ENCODE measurements around the gene UTF1.
A peak's percentile ranks its signal among the peaks of the same experiment; 100 is the strongest.

DNA sequence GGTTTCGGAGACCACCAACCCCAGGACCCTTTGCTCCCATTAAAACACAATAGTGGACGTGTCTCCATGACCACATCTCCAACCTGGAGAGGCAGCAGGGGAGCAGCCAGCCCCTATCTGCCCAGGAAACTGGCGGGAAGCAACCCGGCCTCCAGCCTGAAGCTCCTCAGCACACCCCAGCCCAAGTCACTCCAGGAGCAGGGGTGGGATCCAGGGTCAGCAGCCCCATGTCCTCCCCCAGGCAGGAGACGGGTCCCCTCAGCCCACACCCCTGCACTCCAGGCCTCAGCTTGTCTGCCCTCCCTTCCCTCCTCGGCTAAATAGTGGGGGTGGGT, 46.0 kb downstream of the UTF1 start:
- TF ChIP-seq, protein P1, sequence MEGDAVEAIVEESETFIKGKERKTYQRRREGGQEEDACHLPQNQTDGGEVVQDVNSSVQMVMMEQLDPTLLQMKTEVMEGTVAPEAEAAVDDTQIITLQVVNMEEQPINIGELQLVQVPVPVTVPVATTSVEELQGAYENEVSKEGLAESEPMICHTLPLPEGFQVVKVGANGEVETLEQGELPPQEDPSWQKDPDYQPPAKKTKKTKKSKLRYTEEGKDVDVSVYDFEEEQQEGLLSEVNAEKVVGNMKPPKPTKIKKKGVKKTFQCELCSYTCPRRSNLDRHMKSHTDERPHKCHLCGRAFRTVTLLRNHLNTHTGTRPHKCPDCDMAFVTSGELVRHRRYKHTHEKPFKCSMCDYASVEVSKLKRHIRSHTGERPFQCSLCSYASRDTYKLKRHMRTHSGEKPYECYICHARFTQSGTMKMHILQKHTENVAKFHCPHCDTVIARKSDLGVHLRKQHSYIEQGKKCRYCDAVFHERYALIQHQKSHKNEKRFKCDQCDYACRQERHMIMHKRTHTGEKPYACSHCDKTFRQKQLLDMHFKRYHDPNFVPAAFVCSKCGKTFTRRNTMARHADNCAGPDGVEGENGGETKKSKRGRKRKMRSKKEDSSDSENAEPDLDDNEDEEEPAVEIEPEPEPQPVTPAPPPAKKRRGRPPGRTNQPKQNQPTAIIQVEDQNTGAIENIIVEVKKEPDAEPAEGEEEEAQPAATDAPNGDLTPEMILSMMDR (IDR thresholded peaks at IDR 0.05; ENCODE audit: control extremely low read depth in 1 of 3, insufficient read depth in 1 of 3, low read depth in 1 of 3, low read length in 3 of 3): no peak
- TF ChIP-seq GABPA (IDR thresholded peaks at IDR 0.05; ENCODE audit: borderline replicate concordance, insufficient read depth, low read length) (no peak), RFX5 (IDR thresholded peaks at IDR 0.05; ENCODE audit: borderline replicate concordance, low read depth, low read length) (no peak), GTF2F1 (IDR thresholded peaks at IDR 0.05; ENCODE audit: borderline replicate concordance, low read depth, low read length) (no peak), EZH2 (IDR thresholded peaks at IDR 0.05; ENCODE audit: low read depth, low read length, severe bottlenecking) (no peak), JUND (IDR thresholded peaks at IDR 0.05; ENCODE audit: low read length) (no peak), EP300 (IDR thresholded peaks at IDR 0.05; ENCODE audit: borderline replicate concordance in 1 of 2, low read depth in 2 of 2, low read length in 2 of 2) (no peak), EGR1 (IDR thresholded peaks at IDR 0.05; ENCODE audit: borderline replicate concordance, low read depth, low read length) (no peak), FOSL1 (IDR thresholded peaks at IDR 0.05; ENCODE audit: insufficient read depth, low read depth, low read length) (no peak), POLR2AphosphoS5 (IDR thresholded peaks at IDR 0.05; ENCODE audit: low read depth, low read length) (no peak), RXRA (IDR thresholded peaks at IDR 0.05; ENCODE audit: insufficient read depth, low read depth, low read length) (no peak)
- TF ChIP-seq, protein P2, sequence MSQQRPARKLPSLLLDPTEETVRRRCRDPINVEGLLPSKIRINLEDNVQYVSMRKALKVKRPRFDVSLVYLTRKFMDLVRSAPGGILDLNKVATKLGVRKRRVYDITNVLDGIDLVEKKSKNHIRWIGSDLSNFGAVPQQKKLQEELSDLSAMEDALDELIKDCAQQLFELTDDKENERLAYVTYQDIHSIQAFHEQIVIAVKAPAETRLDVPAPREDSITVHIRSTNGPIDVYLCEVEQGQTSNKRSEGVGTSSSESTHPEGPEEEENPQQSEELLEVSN (IDR thresholded peaks at IDR 0.05): peak; percentile 24; the same call in 1 of the 2 replicates
